Memory B cell (primary cell): ENCODE results near the gene WDHD1.
"Not testable (repeated sequence)": the region's sequence is repeated elsewhere in the genome, so short reads cannot be mapped to it uniquely, and the experiment has no call there.

Source experiments
- ATAC-seq: fragments of 150-1000 bp; cut with Tn5 transposase; 2 replicates; pipeline ENCODE4 v1.10.0; 2021; ENCODE audit warnings: low read depth, mild to moderate bottlenecking, moderate library complexity
- DNase-seq, 2 donors: peaks; one replicate each; pipeline ENCODE4 v3.0.0; 2022; ENCODE audit warnings: low spot score in 2 of 2
- H3K27ac Mint-ChIP-seq: one replicate; pipeline ENCODE4 v1.8.0; 2022; ENCODE audit warnings: mild to moderate bottlenecking, moderate library complexity, mixed read lengths
- H3K27me3 Mint-ChIP-seq: one replicate; pipeline ENCODE4 v1.8.0; 2022; ENCODE audit warnings: mixed read lengths
- H3K36me3 Mint-ChIP-seq: one replicate; pipeline ENCODE4 v1.8.0; 2022; ENCODE audit warnings: mild to moderate bottlenecking, mixed read lengths
- H3K4me1 Mint-ChIP-seq: one replicate; pipeline ENCODE4 v1.8.0; 2022; ENCODE audit warnings: mixed read lengths
- H3K4me3 Mint-ChIP-seq: one replicate; pipeline ENCODE4 v1.8.0; 2022; ENCODE audit warnings: mild to moderate bottlenecking, moderate library complexity, mixed read lengths
- H3K9me3 Mint-ChIP-seq: one replicate; pipeline ENCODE4 v1.8.0; 2022; ENCODE audit warnings: mixed read lengths

Gene WDHD1, protein sequence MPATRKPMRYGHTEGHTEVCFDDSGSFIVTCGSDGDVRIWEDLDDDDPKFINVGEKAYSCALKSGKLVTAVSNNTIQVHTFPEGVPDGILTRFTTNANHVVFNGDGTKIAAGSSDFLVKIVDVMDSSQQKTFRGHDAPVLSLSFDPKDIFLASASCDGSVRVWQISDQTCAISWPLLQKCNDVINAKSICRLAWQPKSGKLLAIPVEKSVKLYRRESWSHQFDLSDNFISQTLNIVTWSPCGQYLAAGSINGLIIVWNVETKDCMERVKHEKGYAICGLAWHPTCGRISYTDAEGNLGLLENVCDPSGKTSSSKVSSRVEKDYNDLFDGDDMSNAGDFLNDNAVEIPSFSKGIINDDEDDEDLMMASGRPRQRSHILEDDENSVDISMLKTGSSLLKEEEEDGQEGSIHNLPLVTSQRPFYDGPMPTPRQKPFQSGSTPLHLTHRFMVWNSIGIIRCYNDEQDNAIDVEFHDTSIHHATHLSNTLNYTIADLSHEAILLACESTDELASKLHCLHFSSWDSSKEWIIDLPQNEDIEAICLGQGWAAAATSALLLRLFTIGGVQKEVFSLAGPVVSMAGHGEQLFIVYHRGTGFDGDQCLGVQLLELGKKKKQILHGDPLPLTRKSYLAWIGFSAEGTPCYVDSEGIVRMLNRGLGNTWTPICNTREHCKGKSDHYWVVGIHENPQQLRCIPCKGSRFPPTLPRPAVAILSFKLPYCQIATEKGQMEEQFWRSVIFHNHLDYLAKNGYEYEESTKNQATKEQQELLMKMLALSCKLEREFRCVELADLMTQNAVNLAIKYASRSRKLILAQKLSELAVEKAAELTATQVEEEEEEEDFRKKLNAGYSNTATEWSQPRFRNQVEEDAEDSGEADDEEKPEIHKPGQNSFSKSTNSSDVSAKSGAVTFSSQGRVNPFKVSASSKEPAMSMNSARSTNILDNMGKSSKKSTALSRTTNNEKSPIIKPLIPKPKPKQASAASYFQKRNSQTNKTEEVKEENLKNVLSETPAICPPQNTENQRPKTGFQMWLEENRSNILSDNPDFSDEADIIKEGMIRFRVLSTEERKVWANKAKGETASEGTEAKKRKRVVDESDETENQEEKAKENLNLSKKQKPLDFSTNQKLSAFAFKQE

DNA sequence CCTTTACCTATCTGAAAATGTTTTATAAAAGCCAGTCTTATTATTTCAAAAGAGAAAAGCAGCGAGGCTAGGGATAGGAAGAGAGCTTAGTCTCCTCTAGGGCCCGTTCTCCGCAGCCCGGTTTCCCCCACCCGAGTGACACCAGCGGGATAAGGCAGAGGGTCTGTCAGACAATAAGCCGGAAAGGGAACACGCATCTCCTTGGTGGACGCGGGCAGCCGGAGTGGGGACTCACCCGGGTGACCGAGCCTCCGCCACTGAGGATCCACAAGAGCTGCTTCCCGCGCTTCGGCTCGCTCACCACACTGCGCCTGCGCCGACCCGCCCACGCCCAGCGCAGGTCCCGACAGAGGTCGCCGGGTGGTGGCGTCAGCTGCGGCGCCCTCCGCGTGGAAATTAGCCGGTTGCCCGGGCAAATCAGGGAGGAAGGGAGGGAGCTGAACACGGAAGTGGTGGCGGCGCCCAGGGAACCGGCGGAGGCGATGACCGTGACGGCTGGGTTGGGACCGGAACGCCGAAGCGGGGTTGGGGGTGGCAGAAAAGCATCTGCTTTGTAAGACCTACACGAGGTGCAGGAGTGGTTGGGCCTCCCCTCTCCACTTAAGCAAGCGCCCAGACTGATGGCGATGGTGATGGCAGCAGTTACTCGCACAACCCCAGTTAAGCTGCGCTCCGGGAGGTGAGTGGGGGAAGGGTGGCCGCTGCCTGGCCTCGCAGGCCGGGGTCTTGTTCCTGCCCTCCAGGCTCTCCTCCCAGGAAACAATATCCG, at the start of gene WDHD1, which contains the start of gene SOCS4:
Gene WDHD1 (minus strand): TSS at position 307 of the 769 bp plus-strand sequence. CDS start 312 bp downstream, outside the sequence.
Gene SOCS4 (plus strand): TSS at position 444 of the 769 bp plus-strand sequence. CDS start 15,806 bp downstream, outside the sequence.
- peak within 1 kb of the TSS; percentile 91 for H3K4me3 Mint-ChIP-seq
- H3K4me1 Mint-ChIP-seq = peaks cover 34% of the 10 kb centered on the region
- peak; percentile 86 for ATAC-seq
- H3K27me3 Mint-ChIP-seq = no peaks in the 10 kb centered on the region
- DNase-seq = peak; percentile 96
- peaks cover 4% of the 10 kb centered on the region for H3K36me3 Mint-ChIP-seq
- H3K27ac Mint-ChIP-seq = peak within 1 kb of the TSS; percentile 93
- H3K9me3 Mint-ChIP-seq = no peaks in the 10 kb centered on the region

DNA sequence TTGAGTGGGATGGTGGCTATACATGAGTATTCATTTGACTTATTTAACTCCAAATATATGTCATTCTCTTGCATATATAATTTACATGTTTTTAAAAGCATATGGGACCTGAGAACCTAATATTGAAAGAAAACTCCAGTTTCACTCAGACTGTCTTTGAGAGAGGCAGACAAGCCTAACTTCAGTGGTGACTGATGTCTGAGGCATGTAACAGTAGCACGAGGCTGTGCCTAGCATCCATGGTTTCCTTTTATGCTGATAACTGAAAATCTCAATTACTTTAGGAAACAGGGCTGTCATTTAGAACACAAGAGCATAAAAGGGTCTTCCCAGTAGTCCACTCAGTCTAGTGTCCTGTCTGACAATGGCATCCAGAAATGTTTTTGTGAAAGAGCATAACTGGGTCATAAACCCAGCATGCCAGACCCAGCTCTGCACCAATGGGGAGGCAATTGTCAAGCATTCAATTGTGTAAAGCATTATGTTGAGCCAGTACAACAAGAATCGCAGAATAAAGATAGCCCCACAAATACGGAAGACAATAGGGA, 48.8 kb upstream of the WDHD1 start:
- H3K27me3 Mint-ChIP-seq = no peaks in the 10 kb centered on the region
- H3K9me3 Mint-ChIP-seq = no peaks in the 10 kb centered on the region
- H3K27ac Mint-ChIP-seq = no peak overlapping the region
- no peak overlapping the region for H3K4me3 Mint-ChIP-seq
- no peak for ATAC-seq
- DNase-seq = no peak
- peaks cover 24% of the 10 kb centered on the region for H3K4me1 Mint-ChIP-seq
- no peaks in the 10 kb centered on the region for H3K36me3 Mint-ChIP-seq

DNA sequence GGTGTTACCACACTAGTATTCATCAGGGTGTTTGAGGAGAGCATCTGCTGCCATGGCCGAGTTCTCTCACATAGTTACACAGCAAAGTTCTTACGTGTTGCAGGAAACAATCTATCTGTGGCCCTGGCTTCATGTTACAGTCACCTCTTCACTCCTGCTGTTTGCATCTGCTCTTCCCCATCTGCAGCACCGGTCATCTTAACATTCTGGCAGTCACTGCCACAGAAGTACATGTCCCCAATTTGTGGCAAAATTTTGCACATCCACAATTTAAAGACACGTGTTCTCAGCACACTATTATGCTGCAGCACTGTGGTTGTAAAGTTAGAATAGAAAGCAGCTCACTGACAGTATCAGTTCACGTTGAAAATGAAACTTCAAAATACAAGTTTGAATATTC, 47.8 kb upstream of the WDHD1 start:
- ATAC-seq (peak; percentile 12), DNase-seq (no peak)
- Mint-ChIP-seq H3K27me3 (no peaks in the 10 kb centered on the region), H3K9me3 (no peaks in the 10 kb centered on the region), H3K4me3 (peak overlapping the region; percentile 78), H3K27ac (peak overlapping the region; percentile 66), H3K36me3 (no peaks in the 10 kb centered on the region), H3K4me1 (peaks cover 25% of the 10 kb centered on the region)

DNA sequence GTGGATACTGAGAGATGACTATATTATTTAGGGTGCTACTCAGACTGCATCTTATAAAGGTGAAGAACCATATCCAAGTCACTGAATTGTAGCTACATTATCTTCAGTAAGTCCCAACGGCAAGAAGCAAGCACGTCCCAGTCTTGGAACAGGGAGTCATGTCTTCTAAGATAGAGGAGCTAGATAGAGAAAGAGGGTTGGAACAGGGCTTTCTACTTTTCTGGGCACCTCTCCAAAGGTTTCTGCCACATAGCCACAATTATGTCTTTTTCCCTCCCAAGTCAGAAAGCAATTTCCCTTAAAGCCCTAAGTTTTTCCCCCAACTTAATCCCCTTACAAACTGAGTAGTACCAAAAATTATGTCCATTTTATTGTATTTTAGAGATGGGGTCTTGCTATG, 47.0 kb upstream of the WDHD1 start:
- H3K27me3 Mint-ChIP-seq = no peaks in the 10 kb centered on the region
- no peak overlapping the region for H3K4me3 Mint-ChIP-seq
- no peak overlapping the region for H3K27ac Mint-ChIP-seq
- ATAC-seq = no peak
- no peak for DNase-seq
- peaks cover 2% of the 10 kb centered on the region for H3K36me3 Mint-ChIP-seq
- H3K9me3 Mint-ChIP-seq = no peaks in the 10 kb centered on the region
- H3K4me1 Mint-ChIP-seq = peaks cover 25% of the 10 kb centered on the region

DNA sequence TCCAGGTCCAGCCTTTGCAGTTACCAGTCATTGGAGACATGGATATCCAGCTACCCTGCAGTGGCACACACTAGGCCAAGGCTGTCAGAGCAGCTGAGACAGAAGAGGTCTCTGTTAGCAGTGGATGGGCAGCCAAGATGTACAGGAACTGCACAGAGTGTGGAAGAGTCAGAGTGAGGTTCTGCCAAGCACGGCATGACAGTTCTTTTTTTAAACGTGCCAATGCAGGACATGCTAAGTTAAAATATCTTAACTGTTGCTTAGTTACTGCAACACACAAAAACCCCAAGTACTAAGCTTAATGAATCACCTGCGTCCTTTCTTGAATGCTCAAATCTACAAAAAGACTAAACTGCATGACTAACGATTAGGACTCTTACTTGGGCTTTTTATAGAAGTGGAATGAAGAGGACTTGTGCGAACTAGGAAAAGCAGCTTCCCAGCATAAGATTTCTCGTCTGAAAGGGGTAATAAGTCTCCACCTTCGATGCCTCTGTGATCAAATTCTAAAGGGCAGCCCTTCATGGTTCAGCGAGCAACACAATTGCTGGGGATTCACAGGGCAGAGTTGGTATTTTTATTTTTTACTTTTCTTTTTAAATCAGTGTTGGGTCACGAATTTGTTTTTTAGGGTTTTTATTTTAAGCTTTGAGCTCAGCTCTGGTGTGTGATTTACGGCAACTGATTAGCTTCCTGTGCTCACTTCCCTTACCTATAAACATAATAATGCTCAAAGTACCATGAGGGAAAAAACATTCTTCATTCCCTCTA, 45.2 kb upstream of the WDHD1 start:
- Mint-ChIP-seq H3K27ac (peak overlapping the region; percentile 96), H3K9me3 (no peaks in the 10 kb centered on the region), H3K27me3 (no peaks in the 10 kb centered on the region), H3K36me3 (peaks cover 5% of the 10 kb centered on the region), H3K4me1 (peaks cover 28% of the 10 kb centered on the region), H3K4me3 (peak overlapping the region; percentile 64)
- ATAC-seq (peak; percentile 73), DNase-seq (peak; percentile 45 to 48)

DNA sequence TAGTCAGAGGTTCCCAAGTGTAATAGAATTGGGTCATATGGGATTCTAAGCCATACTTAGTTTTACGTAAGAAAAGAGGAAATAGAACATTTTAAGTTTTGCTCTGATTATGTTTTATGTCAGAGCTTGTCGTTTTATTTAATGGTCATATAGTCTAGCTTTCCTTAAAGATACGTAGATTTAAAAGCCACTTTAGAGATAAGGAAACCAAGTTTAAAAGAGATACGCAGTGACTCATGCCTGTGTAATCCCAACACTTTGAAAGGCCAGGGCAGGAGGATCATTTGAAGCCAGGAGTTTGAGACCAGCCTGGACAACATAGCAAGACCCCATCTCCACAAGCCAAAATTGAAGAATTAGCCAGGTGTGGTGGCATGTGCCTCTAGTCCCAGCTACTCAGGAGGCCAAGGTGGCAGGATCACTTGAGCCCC, 44.1 kb upstream of the WDHD1 start:
- Mint-ChIP-seq H3K9me3 (no peaks in the 10 kb centered on the region), H3K27me3 (no peaks in the 10 kb centered on the region), H3K4me1 (peaks cover 27% of the 10 kb centered on the region), H3K4me3 (peak overlapping the region; percentile 29), H3K36me3 (peaks cover 9% of the 10 kb centered on the region), H3K27ac (peak overlapping the region; percentile 96)
- ATAC-seq (no peak), DNase-seq (no peak)

DNA sequence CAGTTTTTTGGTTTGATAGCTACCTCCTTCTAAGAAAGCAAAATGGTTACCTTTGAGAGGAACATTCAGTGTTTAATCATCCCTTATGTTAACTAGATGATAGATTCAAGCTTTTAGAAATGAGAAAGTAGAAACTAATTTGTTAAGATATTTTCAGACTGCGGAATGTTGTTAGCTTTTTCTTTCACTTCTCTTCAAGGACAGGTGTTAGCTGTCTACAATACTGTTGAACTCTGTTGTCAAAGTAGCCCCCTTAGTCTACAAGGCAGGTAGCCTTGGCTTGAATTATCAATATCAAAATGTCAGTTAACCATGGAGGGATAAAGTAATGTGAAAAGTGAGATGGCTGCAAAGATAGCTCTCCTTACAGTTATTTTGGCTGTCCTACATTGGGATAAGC, 39.3 kb upstream of the WDHD1 start:
- no peak for DNase-seq
- peaks cover 24% of the 10 kb centered on the region for H3K36me3 Mint-ChIP-seq
- no peak overlapping the region for H3K4me3 Mint-ChIP-seq
- no peaks in the 10 kb centered on the region for H3K9me3 Mint-ChIP-seq
- H3K27me3 Mint-ChIP-seq = no peaks in the 10 kb centered on the region
- peak overlapping the region; percentile 67 for H3K27ac Mint-ChIP-seq
- peaks cover 14% of the 10 kb centered on the region for H3K4me1 Mint-ChIP-seq
- ATAC-seq = peak; percentile 27

DNA sequence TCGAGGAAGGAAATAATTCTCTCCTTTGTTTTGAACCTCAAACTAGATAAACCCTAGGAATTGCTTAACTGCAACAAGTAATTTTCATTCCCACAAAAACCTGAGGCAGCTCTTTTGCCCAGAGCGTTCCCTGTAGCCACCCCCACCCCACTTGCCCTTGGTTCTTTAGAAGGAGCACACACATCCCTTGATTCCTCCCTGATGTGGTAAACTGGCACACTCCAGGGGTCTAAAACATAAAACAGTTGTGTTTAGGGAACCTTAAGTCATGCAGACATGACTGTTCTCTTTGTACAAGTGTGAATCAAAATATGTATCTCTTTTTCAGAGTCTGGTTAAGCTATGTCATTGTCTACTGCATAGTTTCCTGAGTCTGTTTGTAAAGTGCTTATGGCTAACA, 38.5 kb upstream of the WDHD1 start:
- no peak for DNase-seq

DNA sequence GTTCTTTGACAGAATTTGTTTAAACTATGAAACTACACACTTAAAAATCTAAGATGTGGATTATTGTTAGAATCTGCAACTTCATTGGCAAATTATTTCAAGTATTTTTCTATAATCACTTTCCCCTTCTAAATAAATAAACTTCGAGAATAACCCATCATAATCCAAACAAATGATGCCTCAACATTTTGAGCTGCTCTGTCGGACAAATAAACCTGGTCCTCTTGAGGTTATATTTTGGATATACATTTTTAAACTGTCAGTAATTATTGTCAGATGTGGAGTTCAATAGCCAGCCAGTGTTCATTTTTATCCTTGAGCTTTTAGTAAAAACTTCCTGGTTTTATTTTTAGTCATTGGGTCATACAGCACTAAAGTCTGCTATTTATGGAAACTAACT, 38.0 kb upstream of the WDHD1 start:
- not testable (repeated sequence) for H3K9me3 Mint-ChIP-seq, ATAC-seq, H3K4me3 Mint-ChIP-seq, DNase-seq, H3K27me3 Mint-ChIP-seq
- Mint-ChIP-seq H3K27ac (peak overlapping the region; percentile 70), H3K4me1 (peaks cover 15% of the 10 kb centered on the region), H3K36me3 (peaks cover 30% of the 10 kb centered on the region)

More for the DNA sequence above, 38.5 kb upstream of the WDHD1 start:
- peak overlapping the region; percentile 70 for H3K27ac Mint-ChIP-seq
- H3K4me3 Mint-ChIP-seq = no peak overlapping the region
- H3K27me3 Mint-ChIP-seq = no peaks in the 10 kb centered on the region
- H3K36me3 Mint-ChIP-seq = peaks cover 29% of the 10 kb centered on the region
- no peaks in the 10 kb centered on the region for H3K9me3 Mint-ChIP-seq
- peaks cover 15% of the 10 kb centered on the region for H3K4me1 Mint-ChIP-seq
- no peak for ATAC-seq

DNA sequence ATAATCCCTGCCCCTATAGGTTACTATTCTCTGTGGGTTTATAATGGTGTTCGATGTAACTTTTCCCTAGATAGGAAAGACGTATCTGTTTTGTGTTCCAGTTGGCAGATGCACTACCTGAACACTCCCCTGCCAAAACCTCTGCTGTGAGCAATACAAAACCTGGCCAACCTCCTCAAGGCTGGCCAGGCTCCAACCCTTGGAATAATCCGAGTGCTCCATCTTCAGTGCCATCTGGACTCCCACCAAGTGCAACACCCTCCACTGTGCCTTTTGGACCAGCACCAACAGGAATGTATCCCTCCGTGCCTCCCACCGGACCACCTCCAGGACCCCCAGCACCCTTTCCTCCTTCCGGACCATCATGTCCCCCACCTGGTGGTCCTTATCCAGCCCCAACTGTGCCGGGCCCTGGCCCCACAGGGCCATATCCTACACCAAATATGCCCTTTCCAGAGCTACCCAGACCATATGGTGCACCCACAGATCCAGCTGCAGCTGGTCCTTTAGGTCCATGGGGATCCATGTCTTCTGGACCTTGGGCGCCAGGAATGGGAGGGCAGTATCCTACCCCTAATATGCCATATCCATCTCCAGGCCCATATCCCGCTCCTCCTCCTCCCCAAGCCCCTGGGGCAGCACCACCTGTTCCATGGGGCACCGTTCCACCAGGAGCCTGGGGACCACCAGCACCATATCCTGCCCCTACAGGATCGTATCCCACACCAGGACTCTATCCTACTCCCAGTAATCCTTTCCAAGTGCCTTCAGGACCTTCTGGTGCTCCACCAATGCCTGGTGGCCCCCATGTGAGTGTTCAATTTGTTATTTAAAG, 35.8 kb upstream of the WDHD1 start:
- no peaks in the 10 kb centered on the region for H3K27me3 Mint-ChIP-seq
- peaks cover 33% of the 10 kb centered on the region for H3K36me3 Mint-ChIP-seq
- DNase-seq (no peak), ATAC-seq (no peak)
- no peaks in the 10 kb centered on the region for H3K9me3 Mint-ChIP-seq
- peak overlapping the region; percentile 14 for H3K4me3 Mint-ChIP-seq
- peaks cover 18% of the 10 kb centered on the region for H3K4me1 Mint-ChIP-seq
- peak overlapping the region; percentile 78 for H3K27ac Mint-ChIP-seq

DNA sequence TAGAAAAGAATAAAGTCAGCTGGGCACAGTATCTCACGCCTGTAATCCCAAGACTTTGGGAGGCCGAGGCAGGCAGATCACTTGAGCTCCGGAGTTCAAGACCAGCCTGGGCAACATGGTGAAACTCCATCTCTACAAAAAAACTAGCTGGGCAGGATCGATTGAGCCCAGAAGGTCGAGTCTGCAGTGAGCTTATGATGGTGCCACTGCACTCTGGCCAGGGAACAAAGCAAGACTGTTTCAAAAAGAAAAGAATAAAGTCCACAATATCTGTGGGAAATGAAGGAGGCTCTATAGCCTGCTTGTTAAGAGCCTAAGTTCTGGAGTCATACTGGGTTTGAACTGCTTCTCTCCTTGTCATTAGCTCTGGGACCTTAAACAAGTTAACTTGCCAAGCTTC, 32.4 kb upstream of the WDHD1 start:
- Mint-ChIP-seq H3K27ac (peak overlapping the region; percentile 49), H3K9me3 (no peaks in the 10 kb centered on the region), H3K27me3 (no peaks in the 10 kb centered on the region), H3K4me3 (no peak overlapping the region), H3K4me1 (peaks cover 19% of the 10 kb centered on the region), H3K36me3 (peaks cover 25% of the 10 kb centered on the region)
- ATAC-seq (no peak), DNase-seq (no peak)

DNA sequence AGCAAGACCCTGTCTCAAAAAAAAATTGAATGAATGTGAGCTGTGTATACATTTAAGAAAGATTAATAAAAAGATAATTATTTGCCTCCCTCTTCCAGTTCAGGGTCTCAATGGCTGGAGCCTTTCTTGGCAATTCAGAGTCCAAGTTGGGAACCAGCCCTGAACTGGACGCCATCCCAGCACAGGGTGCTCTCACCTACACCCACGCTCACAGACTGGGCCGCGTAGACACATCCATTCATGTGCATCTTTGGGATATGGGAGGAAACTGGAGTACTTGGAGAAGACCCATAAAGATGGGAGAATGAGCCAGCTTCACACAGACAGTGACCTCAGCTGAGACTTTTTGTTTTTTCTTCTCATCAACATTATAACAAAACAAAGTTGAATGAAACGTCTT, 31.0 kb upstream of the WDHD1 start:
- H3K27ac Mint-ChIP-seq = no peak overlapping the region
- no peak overlapping the region for H3K4me3 Mint-ChIP-seq
- no peak for DNase-seq
- no peak for ATAC-seq
- no peaks in the 10 kb centered on the region for H3K9me3 Mint-ChIP-seq
- H3K36me3 Mint-ChIP-seq = peaks cover 25% of the 10 kb centered on the region
- H3K4me1 Mint-ChIP-seq = peaks cover 26% of the 10 kb centered on the region
- H3K27me3 Mint-ChIP-seq = no peaks in the 10 kb centered on the region
